ENCODE results near the gene TMEM59.
"Not testable (repeated sequence)": the region's sequence is repeated elsewhere in the genome, so short reads cannot be mapped to it uniquely, and the experiment has no call there.

The TMEM59 gene

DNA sequence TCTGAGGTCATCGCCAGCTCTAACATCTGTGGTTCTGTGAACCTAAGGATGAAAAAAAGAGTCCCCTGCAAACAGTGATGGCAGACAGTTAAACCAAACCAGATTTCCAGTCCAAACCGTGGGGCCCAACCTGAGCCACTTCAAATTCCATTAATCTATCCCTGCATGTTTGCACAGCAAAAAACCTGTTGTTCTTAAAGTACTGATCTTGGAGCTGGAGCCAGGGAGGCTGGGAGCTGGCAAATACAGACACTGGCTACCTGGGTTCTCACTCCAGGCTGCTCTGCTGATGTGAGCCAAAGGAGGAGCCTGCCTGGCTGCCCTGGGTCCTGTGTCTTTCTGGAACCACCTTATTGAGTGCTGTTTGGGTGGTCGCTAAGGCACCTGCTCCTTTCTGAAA lies 51.4 kb downstream of the TMEM59 start:
- no peak overlapping the region for H3K4me3 ChIP-seq (ENCODE audit: low read depth, low read length)
- H3K79me2 ChIP-seq (ENCODE audit: control insufficient read depth, insufficient read depth, low read length, unreplicated experiment): no peaks in the 10 kb centered on the region
- no peaks in the 10 kb centered on the region for H3K36me3 ChIP-seq (ENCODE audit: insufficient read depth, low read length)
- H3K27me3 ChIP-seq (ENCODE audit: insufficient read depth, low read length): peaks cover 4% of the 10 kb centered on the region; the same call in 1 of the 2 replicates
- no peaks in the 10 kb centered on the region for H3K4me1 ChIP-seq (ENCODE audit: control insufficient read depth, insufficient read depth, low read length, unreplicated experiment)
- H2AFZ ChIP-seq (ENCODE audit: low read length, unreplicated experiment): no peak overlapping the region
- no peak overlapping the region for H3K27ac ChIP-seq (ENCODE audit: low read depth, low read length)

GRCh38 chr1:53999920-54000319 lies 53.1 kb downstream of the TMEM59 start:
- Histone ChIP-seq H3K4me3 (ENCODE audit: low read depth, low read length) (no peak overlapping the region), H3K27me3 (ENCODE audit: insufficient read depth, low read length) (no peaks in the 10 kb centered on the region), H3K36me3 (ENCODE audit: insufficient read depth, low read length) (no peaks in the 10 kb centered on the region)

GRCh38 chr1:53998223-53998622 lies 54.8 kb downstream of the TMEM59 start:
- Histone ChIP-seq H3K4me1 (ENCODE audit: control insufficient read depth, insufficient read depth, low read length, unreplicated experiment) (no peaks in the 10 kb centered on the region), H3K27ac (ENCODE audit: low read depth, low read length) (no peak overlapping the region), H3K36me3 (ENCODE audit: insufficient read depth, low read length) (no peaks in the 10 kb centered on the region), H3K4me3 (ENCODE audit: low read depth, low read length) (no peak overlapping the region), H3K79me2 (ENCODE audit: control insufficient read depth, insufficient read depth, low read length, unreplicated experiment) (no peaks in the 10 kb centered on the region), H3K27me3 (ENCODE audit: insufficient read depth, low read length) (no peaks in the 10 kb centered on the region), H2AFZ (ENCODE audit: low read length, unreplicated experiment) (no peak overlapping the region)

More at GRCh38 chr1:53999920-54000319, 53.1 kb downstream of the TMEM59 start:
- Histone ChIP-seq H3K79me2 (ENCODE audit: control insufficient read depth, insufficient read depth, low read length, unreplicated experiment) (no peaks in the 10 kb centered on the region), H3K27ac (ENCODE audit: low read depth, low read length) (no peak overlapping the region), H2AFZ (ENCODE audit: low read length, unreplicated experiment) (no peak overlapping the region), H3K4me1 (ENCODE audit: control insufficient read depth, insufficient read depth, low read length, unreplicated experiment) (no peaks in the 10 kb centered on the region)

DNA sequence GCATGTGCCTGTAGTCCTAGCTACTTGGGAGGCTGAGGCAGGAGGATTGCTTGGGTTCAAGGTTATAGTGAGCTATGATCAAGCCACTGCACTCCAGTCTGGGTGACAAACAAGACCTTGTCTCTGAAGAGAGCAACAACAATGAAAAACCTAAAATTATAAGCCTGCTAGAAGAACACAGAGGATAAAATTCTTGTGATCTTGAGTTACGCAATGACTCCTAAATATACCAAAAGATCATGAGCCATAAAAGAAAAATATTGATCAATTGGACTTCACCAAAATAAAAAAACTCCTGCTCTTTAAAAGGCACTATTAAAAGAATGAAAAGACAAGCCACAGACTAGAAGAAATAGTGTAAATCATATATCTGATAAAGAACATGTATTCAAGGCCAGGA lies 57.3 kb downstream of the TMEM59 start:
- Histone ChIP-seq H2AFZ (ENCODE audit: low read length, unreplicated experiment) (no peak overlapping the region), H3K27me3 (ENCODE audit: insufficient read depth, low read length) (no peaks in the 10 kb centered on the region), H3K79me2 (ENCODE audit: control insufficient read depth, insufficient read depth, low read length, unreplicated experiment) (no peaks in the 10 kb centered on the region), H3K4me1 (ENCODE audit: control insufficient read depth, insufficient read depth, low read length, unreplicated experiment) (no peaks in the 10 kb centered on the region), H3K4me3 (ENCODE audit: low read depth, low read length) (no peak overlapping the region), H3K27ac (ENCODE audit: low read depth, low read length) (no peak overlapping the region), H3K36me3 (ENCODE audit: insufficient read depth, low read length) (no peaks in the 10 kb centered on the region)

GRCh38 chr1:53994516-53994915 lies 58.5 kb downstream of the TMEM59 start:
- H3K4me3 ChIP-seq (ENCODE audit: low read depth, low read length); H3K4me1 ChIP-seq (ENCODE audit: control insufficient read depth, insufficient read depth, low read length, unreplicated experiment); H3K27ac ChIP-seq (ENCODE audit: low read depth, low read length); H3K79me2 ChIP-seq (ENCODE audit: control insufficient read depth, insufficient read depth, low read length, unreplicated experiment); H3K27me3 ChIP-seq (ENCODE audit: insufficient read depth, low read length); H3K36me3 ChIP-seq (ENCODE audit: insufficient read depth, low read length); H2AFZ ChIP-seq (ENCODE audit: low read length, unreplicated experiment): not testable (repeated sequence)

DNA sequence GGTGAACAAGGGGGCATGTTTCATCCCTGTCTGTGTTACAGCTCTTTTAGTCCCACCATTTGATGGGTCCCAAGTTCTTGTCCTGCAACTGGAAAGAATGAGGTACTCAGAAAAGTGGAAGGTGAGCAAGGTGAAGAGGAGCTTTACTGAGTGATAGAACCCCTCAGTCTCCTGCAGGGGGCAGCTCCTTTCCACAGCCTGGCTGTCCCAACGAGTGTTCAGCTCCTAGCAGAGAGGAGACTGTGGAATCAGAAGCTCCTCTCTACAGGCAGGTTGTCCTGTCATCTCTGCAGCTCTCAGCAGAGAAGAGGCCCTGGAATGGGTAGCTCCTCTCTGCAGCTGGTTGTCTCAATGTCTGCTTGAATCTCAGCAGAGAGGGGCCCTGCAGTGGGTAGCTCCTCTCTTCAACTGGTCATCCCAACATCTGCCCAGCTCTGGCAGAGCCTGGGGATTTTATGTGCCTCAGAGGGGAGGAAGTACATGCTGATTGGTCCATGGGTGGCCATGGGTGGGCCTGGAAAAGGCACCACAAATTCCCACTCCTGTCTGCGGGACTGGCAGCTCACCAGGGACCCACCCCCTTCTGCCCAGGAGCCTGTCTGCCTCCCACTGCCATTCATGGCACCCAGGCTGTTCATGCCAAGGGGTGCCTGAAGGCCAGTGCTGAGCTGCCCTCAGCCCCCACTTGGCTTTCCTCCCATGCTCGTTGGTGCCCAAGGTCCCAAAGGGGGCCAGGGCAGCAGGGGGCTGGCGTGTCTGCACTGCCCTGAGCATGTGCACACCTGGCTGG lies 60.7 kb downstream of the TMEM59 start:
- H2AFZ ChIP-seq (ENCODE audit: low read length, unreplicated experiment): no peak overlapping the region
- no peaks in the 10 kb centered on the region for H3K79me2 ChIP-seq (ENCODE audit: control insufficient read depth, insufficient read depth, low read length, unreplicated experiment)
- no peaks in the 10 kb centered on the region for H3K27me3 ChIP-seq (ENCODE audit: insufficient read depth, low read length)
- H3K4me3 ChIP-seq (ENCODE audit: low read depth, low read length): no peak overlapping the region
- H3K27ac ChIP-seq (ENCODE audit: low read depth, low read length): no peak overlapping the region
- H3K4me1 ChIP-seq (ENCODE audit: control insufficient read depth, insufficient read depth, low read length, unreplicated experiment): no peaks in the 10 kb centered on the region
- no peaks in the 10 kb centered on the region for H3K36me3 ChIP-seq (ENCODE audit: insufficient read depth, low read length)

- H2AFZ ChIP-seq (ENCODE audit: low read length, unreplicated experiment): no peak overlapping the region
- H3K36me3 ChIP-seq (ENCODE audit: insufficient read depth, low read length): no peaks in the 10 kb centered on the region
- H3K27me3 ChIP-seq (ENCODE audit: insufficient read depth, low read length): no peaks in the 10 kb centered on the region
- H3K4me1 ChIP-seq (ENCODE audit: control insufficient read depth, insufficient read depth, low read length, unreplicated experiment): peaks cover 1% of the 10 kb centered on the region
- H3K79me2 ChIP-seq (ENCODE audit: control insufficient read depth, insufficient read depth, low read length, unreplicated experiment): no peaks in the 10 kb centered on the region
- H3K4me3 ChIP-seq (ENCODE audit: low read depth, low read length): no peak overlapping the region
- H3K27ac ChIP-seq (ENCODE audit: low read depth, low read length): no peak overlapping the region
Measured at GRCh38 chr1:53987880-53988279, 65.1 kb downstream of the TMEM59 start.

GRCh38 chr1:53986458-53986857 lies 66.5 kb downstream of the TMEM59 start:
- no peaks in the 10 kb centered on the region for H3K27me3 ChIP-seq (ENCODE audit: insufficient read depth, low read length)
- no peak overlapping the region for H3K4me3 ChIP-seq (ENCODE audit: low read depth, low read length)
- H2AFZ ChIP-seq (ENCODE audit: low read length, unreplicated experiment): no peak overlapping the region
- H3K27ac ChIP-seq (ENCODE audit: low read depth, low read length): no peak overlapping the region
- H3K79me2 ChIP-seq (ENCODE audit: control insufficient read depth, insufficient read depth, low read length, unreplicated experiment): no peaks in the 10 kb centered on the region
- H3K4me1 ChIP-seq (ENCODE audit: control insufficient read depth, insufficient read depth, low read length, unreplicated experiment): peaks cover 10% of the 10 kb centered on the region
- no peaks in the 10 kb centered on the region for H3K36me3 ChIP-seq (ENCODE audit: insufficient read depth, low read length)

DNA sequence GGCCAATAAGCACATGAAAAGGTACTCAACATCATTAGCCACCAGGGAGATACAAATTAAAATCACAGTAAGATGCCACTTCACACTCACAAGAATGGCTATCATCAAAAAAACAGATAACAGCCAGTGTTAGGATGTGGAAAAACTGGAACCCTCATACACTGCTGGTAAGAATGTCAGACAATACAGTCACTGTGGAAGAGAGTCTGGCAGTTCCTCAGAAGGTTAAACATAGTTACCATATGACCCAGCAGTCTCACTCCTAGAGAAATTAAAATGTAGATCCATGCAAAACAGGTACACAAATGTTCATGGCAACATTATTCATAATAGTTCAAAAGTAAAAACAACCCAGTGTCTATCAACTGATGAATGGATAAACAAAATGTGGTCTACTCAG lies 68.3 kb downstream of the TMEM59 start:
- no peak overlapping the region for H3K4me3 ChIP-seq (ENCODE audit: low read depth, low read length)
- no peaks in the 10 kb centered on the region for H3K27me3 ChIP-seq (ENCODE audit: insufficient read depth, low read length)
- H3K27ac ChIP-seq (ENCODE audit: low read depth, low read length): no peak overlapping the region
- no peaks in the 10 kb centered on the region for H3K79me2 ChIP-seq (ENCODE audit: control insufficient read depth, insufficient read depth, low read length, unreplicated experiment)
- H2AFZ ChIP-seq (ENCODE audit: low read length, unreplicated experiment): no peak overlapping the region
- no peaks in the 10 kb centered on the region for H3K36me3 ChIP-seq (ENCODE audit: insufficient read depth, low read length)
- H3K4me1 ChIP-seq (ENCODE audit: control insufficient read depth, insufficient read depth, low read length, unreplicated experiment): peaks cover 10% of the 10 kb centered on the region

GRCh38 chr1:53982763-53983104 lies 70.3 kb downstream of the TMEM59 start:
- Histone ChIP-seq H3K79me2 (ENCODE audit: control insufficient read depth, insufficient read depth, low read length, unreplicated experiment) (no peaks in the 10 kb centered on the region), H3K4me3 (ENCODE audit: low read depth, low read length) (peak overlapping the region; percentile 68), H3K4me1 (ENCODE audit: control insufficient read depth, insufficient read depth, low read length, unreplicated experiment) (peaks cover 10% of the 10 kb centered on the region), H3K36me3 (ENCODE audit: insufficient read depth, low read length) (no peaks in the 10 kb centered on the region), H3K27me3 (ENCODE audit: insufficient read depth, low read length) (no peaks in the 10 kb centered on the region), H2AFZ (ENCODE audit: low read length, unreplicated experiment) (peak overlapping the region; percentile 94), H3K27ac (ENCODE audit: low read depth, low read length) (no peak overlapping the region)

DNA sequence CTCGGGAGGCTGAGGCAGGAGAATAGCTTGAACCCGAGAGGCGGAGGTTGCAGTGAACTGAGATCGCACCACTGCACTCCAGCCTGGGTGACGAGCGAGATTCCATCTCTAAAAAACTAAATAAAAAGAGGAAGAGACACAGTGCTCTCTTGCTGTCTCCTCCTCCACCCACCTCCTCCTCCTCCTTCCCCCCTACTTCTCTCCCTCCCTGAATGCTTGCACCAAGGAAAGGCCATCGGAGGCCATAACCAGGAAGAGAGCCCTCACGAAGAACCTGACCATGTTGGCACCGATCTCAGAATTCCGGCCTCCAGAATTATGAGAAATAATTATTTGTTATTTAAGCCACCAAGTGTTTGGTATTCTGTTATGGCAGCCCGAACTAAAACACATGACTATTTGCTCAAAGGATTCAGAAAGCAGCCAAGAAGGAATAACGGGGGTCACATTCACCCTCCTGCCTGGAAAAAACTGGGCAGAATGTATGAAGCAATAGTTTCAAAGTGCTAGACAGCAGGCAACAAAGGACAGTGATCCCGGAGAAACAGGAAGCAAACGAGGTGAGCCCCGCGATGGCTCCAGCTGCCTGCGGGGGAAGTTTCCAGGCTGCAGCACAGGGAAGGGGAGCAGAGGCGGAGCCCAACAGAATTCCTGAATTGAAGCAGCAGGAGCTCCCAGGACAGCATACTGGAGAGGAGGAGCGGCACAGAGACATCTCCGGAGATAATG lies 70.8 kb downstream of the TMEM59 start:
- Histone ChIP-seq H3K36me3 (ENCODE audit: insufficient read depth, low read length) (no peaks in the 10 kb centered on the region), H3K4me1 (ENCODE audit: control insufficient read depth, insufficient read depth, low read length, unreplicated experiment) (peaks cover 10% of the 10 kb centered on the region), H3K27ac (ENCODE audit: low read depth, low read length) (no peak overlapping the region), H3K79me2 (ENCODE audit: control insufficient read depth, insufficient read depth, low read length, unreplicated experiment) (no peaks in the 10 kb centered on the region), H3K27me3 (ENCODE audit: insufficient read depth, low read length) (no peaks in the 10 kb centered on the region), H2AFZ (ENCODE audit: low read length, unreplicated experiment) (peak overlapping the region; percentile 94), H3K4me3 (ENCODE audit: low read depth, low read length) (peak overlapping the region; percentile 68)
